AG04449 (cell line): Measurements from ENCODE around the gene FBXO22.
A peak's percentile ranks its signal among the peaks of the same experiment; 100 is the strongest.

Experiments
- CTCF ChIA-PET: fragments of 350-600 bp; formaldehyde crosslinking; extraction: SDS; loops from one replicate; lab custom pipeline; 2021; ENCODE audit warnings: antibody characterized with exemption; lab: Yijun Ruan, JAX
- POLR2A ChIA-PET: fragments of 400-600, 350-600 bp; formaldehyde crosslinking; extraction: SDS; loops from one replicate; lab custom pipeline; 2020; ENCODE audit warnings: antibody characterized with exemption, inconsistent platforms; lab: Yijun Ruan, JAX
- DNase-seq: peaks from one replicate; pipeline ENCODE4 v3.0.0-alpha.2; 2010; ENCODE audit warnings: low read depth, low spot score
- H3K4me3 ChIP-seq: 2 replicates; pipeline ENCODE4 v1.5.1; 2011; ENCODE audit warnings: low read depth, mild to moderate bottlenecking, control low read depth, low read length
- TF ChIP-seq, protein P1 (sequence below): IDR thresholded peaks from one replicate; pipeline ENCODE4 v1.5.1; 2011; ENCODE audit warnings: mild to moderate bottlenecking, moderate library complexity, low read length, control low read depth, inconsistent platforms; ENCODE audit not compliant: insufficient read depth; ENCODE audit errors: missing control alignments

Gene FBXO22

DNA sequence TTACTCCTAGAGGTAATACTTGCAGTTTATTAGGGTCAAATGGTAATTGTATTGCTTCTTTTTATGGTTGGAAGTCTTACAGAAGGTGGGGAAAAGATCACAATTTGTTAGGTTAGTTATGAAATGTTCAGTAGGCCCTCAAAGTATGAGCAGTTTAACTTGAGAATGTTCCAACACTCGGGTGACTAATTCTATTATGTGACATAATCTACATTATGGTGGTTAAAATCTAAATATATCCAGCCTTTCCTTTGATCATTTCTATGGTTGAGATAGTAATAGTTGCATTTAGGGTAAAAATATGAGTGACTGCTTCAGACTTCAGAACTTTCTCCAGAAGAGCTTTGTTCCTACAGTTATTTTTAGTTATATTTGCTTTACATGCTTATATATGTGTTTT lies 19.6 kb upstream of the FBXO22 start:
- TF ChIP-seq, protein P1, sequence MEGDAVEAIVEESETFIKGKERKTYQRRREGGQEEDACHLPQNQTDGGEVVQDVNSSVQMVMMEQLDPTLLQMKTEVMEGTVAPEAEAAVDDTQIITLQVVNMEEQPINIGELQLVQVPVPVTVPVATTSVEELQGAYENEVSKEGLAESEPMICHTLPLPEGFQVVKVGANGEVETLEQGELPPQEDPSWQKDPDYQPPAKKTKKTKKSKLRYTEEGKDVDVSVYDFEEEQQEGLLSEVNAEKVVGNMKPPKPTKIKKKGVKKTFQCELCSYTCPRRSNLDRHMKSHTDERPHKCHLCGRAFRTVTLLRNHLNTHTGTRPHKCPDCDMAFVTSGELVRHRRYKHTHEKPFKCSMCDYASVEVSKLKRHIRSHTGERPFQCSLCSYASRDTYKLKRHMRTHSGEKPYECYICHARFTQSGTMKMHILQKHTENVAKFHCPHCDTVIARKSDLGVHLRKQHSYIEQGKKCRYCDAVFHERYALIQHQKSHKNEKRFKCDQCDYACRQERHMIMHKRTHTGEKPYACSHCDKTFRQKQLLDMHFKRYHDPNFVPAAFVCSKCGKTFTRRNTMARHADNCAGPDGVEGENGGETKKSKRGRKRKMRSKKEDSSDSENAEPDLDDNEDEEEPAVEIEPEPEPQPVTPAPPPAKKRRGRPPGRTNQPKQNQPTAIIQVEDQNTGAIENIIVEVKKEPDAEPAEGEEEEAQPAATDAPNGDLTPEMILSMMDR = no peak
- no peak for DNase-seq
- ChIA-PET POLR2A (no interaction called here), CTCF (interaction anchor here (0.6 to 1.0 kb wide), 2 partner anchors 8 to 37 kb away, joined by 3 read pairs; no protein-coding TSS in a partner anchor)
- no peak overlapping the region for H3K4me3 ChIP-seq

DNA sequence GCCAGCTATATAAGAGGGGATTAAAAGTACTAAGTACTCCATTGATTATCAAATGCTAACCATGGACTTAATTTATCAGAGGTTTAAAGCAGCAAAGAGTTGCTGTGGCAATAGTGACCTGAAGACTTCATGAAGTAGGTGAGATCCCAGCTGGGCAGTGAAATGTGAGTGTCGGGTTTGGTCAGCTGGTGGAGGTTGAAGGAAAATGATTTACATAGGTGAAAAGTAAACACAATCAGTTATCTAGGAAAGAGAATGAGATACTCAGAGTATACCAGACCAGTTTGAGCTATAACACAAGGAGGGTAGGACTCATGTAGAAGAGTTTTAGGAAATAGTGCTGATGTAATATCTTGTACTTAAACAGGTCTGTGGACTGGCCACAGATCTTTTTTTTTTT lies 16.5 kb upstream of the FBXO22 start:
- POLR2A ChIA-PET = interaction anchor here (0.7 kb wide), 1 partner anchor 78 kb away, joined by 3 read pairs; no protein-coding TSS in a partner anchor
- H3K4me3 ChIP-seq = no peak overlapping the region
- CTCF ChIA-PET = no interaction called here
- TF ChIP-seq, protein P1 = no peak
- no peak for DNase-seq

DNA sequence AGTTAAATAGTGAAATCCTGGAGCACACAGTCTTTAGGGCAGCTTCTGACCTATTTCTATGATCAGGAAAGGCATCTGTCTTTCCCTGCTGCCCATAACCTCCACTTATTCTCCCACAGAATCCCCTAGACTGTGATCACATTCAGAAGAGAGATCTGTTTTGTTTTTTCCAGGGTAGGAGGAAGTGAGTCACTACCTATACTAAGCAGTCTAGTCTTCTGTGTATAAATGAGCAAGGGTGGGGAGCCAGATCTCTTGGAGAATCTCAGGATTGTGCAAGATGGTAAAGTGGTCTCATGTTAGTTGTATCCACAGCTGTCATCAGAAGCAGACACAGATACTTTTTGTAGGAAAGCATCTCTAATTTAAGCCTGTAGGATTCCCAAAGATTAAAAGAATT lies 11.8 kb upstream of the FBXO22 start:
- POLR2A ChIA-PET = interaction anchor here (0.8 to 1.7 kb wide), 2 partner anchors 12 to 49 kb away, joined by 3 read pairs; partner anchors contain the start of gene UBE2Q2
- CTCF ChIA-PET = interaction anchor here (1.5 kb wide), 1 partner anchor 10 kb away, joined by 5 read pairs; no protein-coding TSS in a partner anchor

DNA sequence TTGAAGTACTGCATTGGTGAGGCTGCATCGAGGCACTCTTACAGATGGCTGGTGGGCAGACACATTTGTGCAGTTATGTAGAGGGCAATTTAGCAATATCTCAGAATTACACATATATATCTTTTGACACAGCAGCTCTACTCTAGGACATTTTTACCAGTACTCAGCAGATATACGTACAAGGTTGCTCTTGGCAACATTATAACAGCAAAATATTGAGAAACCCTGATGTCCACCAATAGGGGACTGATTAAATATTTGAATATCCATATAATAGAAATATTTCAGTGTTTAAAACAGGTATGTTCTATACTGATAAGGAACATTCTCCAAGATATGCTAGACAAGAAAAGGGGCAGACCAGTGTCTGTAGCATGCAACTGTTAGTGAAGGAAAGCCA lies 7.9 kb upstream of the FBXO22 start:
- CTCF ChIA-PET = interaction anchor here (0.7 kb wide), 1 partner anchor 31 kb away, joined by 3 read pairs; no protein-coding TSS in a partner anchor
- TF ChIP-seq, protein P1 = no peak
- no peak overlapping the region for H3K4me3 ChIP-seq
- POLR2A ChIA-PET = no interaction called here
- no peak for DNase-seq

More for the DNA sequence above, 11.8 kb upstream of the FBXO22 start:
- H3K4me3 ChIP-seq = no peak overlapping the region
- peak; percentile 83 for DNase-seq
- TF ChIP-seq, protein P1 = no peak

DNA sequence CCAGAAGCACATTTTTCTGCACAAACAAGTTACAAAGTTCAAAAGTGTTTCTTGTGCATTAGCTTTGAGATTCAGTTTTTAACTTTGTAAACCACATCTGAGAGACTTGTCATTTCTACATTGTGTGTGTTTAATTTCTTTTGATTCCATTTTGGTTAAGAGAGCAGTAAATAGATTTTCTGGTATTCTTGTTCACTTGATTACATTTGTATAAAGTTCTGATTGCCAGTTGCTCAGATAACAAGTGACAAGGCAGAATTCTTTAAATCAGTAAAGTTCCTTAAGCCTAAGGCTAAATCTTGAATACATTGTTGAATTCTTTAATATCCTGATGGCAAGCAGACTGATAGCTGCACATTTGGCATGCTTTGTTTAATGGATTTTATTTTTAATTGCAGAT lies 3.1 kb upstream of the FBXO22 start:
- POLR2A ChIA-PET = no interaction called here
- no peak overlapping the region for H3K4me3 ChIP-seq
- CTCF ChIA-PET = no interaction called here
- DNase-seq = no peak
- TF ChIP-seq, protein P1 = no peak

DNA sequence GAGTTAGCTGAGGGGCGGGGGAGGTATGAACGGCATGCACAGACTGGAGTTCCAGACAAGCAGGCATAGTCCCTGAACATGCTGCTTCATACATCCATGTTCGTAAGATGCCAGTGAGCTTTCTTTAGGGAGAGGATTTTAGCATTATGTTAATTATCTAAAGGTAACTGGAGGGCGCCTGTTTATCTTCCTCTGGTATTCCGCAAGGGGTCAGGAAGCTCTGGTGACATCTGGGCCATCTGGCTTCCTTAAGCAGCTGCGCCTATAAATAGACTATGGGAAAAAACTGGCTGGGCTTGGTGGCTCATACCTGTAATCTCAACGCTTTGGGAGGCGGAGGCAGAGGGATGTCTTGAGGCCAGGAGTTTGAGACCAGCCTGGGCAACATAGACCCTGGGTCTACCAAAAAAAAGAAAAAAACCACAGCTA lies 1.5 kb upstream of the FBXO22 start:
- DNase-seq = no peak
- CTCF ChIA-PET = interaction anchor here (1.8 kb wide), 1 partner anchor 9 kb away, joined by 10 read pairs; no protein-coding TSS in a partner anchor
- no peak overlapping the region for H3K4me3 ChIP-seq
- POLR2A ChIA-PET = no interaction called here
- TF ChIP-seq, protein P1 = no peak
